HEK293T (cell line): ENCODE data around the gene BOC.

Experiments
- BHLHE40 ChIP-seq: fragments of 450-650 bp; IDR thresholded peaks from 2 replicates; pipeline ENCODE4 v1.6.1; 2016; ENCODE audit warnings: mild to moderate bottlenecking, moderate library complexity, borderline replicate concordance
- CTBP1 ChIP-seq: fragments of 450-650 bp; IDR thresholded peaks from 2 replicates; pipeline ENCODE4 v1.6.1; 2016; ENCODE audit warnings: borderline replicate concordance
- FOXA1 ChIP-seq: fragments of 450-650 bp; IDR thresholded peaks from 2 replicates; pipeline ENCODE4 v1.6.1; 2016; ENCODE audit warnings: mild to moderate bottlenecking
- FOXM1 ChIP-seq: fragments of 450-650 bp; IDR thresholded peaks from 2 replicates; pipeline ENCODE4 v1.6.1; 2017; ENCODE audit warnings: mild to moderate bottlenecking, borderline replicate concordance
- LEF1 ChIP-seq: fragments of 450-650 bp; IDR thresholded peaks from 2 replicates; pipeline ENCODE4 v1.6.1; 2017; ENCODE audit warnings: mild to moderate bottlenecking, borderline replicate concordance
- SP1 ChIP-seq: fragments of 450-650 bp; IDR thresholded peaks from 2 replicates; pipeline ENCODE4 v1.6.1; 2017
- SUZ12 ChIP-seq: fragments of 450-650 bp; IDR thresholded peaks from 2 replicates; pipeline ENCODE4 v1.6.1; 2016; ENCODE audit warnings: mild to moderate bottlenecking
- TF ChIP-seq, protein P1 (sequence below): fragments of 450-650 bp; IDR thresholded peaks from 2 replicates; pipeline ENCODE4 v1.6.1; 2016

DNA sequence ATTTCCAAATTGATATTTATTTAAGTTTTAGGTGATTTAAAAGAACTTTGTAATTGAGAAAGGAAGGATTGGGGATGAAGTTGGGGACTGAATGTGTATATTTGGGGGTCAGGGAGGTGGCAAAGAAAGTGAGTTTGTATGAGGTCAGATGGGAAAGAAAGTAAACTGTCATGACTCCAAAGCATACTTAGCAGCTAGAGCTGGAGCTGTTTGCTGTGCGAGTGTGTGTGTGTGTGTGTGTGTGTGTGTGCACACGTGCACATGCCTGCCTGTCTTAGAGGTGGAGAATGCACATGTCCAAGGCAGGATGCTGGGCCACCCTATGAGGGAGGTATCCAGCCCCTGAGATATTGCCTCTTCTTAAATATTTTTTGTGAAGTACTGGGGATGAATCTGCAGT, 21.0 kb downstream of the BOC start:
- TF ChIP-seq BHLHE40: no peak
- no peak for TF ChIP-seq SUZ12
- no peak for TF ChIP-seq FOXM1
- no peak for TF ChIP-seq SP1
- no peak for TF ChIP-seq LEF1
- TF ChIP-seq, protein P1, sequence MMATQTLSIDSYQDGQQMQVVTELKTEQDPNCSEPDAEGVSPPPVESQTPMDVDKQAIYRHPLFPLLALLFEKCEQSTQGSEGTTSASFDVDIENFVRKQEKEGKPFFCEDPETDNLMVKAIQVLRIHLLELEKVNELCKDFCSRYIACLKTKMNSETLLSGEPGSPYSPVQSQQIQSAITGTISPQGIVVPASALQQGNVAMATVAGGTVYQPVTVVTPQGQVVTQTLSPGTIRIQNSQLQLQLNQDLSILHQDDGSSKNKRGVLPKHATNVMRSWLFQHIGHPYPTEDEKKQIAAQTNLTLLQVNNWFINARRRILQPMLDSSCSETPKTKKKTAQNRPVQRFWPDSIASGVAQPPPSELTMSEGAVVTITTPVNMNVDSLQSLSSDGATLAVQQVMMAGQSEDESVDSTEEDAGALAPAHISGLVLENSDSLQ: no peak
- TF ChIP-seq CTBP1: no peak
- TF ChIP-seq FOXA1: no peak
